HS-5 (cell line): Measurements from ENCODE around the gene RSKR.
"Not testable (repeated sequence)": the region's sequence is repeated elsewhere in the genome, so short reads cannot be mapped to it uniquely, and the experiment has no call there.

Experiments used
- DNase-seq: peaks from one replicate; pipeline ENCODE4 v3.0.0-alpha.2; 2012; ENCODE audit warnings: low read depth

The RSKR gene

DNA sequence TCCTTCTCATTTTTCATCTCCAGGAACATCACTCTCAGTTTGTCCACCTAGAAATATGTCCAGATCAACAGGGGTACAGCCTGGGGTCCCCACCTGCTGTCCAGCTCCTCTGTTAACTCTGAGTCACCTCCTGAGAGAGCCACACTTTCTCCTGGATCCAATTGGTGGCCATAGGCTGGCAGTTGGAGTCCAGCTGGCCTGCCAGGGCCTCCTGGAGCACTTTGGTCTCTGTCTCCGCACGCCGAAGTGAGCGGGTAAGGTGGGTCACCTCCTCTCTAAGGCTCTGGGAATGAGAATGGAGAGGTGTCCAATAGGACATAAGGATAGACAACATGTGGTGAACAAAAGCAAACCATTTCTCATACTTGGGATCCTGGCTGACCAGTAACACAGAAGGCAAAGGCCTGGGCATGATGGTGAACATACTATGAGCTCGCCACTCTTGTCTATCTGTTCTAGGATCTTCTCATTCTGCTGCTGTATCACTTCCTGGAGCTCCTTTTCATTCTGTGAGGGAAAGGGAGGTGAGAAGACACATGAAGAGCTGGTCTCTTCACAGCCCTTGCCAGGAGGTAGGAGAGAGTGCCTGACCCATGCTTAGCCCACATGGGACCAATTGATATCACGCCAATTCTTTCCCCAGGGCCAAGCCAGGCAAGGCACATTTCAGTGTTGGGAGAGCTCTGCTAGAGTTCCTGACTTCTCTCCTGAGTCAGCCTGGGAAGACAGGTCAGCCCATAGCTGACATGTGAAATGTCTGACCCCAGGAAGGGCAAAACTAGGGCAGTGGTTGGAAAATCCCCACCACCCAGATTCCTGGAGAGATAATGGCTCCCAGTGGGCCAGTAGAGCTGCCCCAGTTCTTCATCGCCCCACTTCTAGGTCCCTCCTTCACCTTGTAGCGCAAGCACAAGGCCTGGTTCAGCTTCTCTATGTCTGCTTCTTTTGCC lies 35.5 kb downstream of the RSKR start:
- no peak for DNase-seq

DNA sequence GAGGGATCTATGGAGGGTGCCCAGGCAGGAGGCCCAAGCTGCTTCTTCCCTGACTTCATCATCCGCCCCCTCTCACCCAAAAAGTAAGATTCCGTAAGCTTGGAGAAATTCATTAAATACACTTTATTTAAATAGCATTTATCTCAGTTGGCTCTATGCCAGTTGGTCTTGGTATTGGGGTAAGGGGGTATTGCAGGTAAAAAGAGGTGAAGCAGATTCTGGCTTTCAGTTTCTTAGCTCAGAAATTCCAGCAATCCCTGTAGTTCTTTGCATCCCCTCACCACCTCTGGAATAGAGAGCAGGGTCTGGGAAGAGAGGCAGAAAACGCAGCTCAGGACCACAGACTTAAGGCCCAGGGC lies 36.5 kb downstream of the RSKR start:
- DNase-seq: no peak

DNA sequence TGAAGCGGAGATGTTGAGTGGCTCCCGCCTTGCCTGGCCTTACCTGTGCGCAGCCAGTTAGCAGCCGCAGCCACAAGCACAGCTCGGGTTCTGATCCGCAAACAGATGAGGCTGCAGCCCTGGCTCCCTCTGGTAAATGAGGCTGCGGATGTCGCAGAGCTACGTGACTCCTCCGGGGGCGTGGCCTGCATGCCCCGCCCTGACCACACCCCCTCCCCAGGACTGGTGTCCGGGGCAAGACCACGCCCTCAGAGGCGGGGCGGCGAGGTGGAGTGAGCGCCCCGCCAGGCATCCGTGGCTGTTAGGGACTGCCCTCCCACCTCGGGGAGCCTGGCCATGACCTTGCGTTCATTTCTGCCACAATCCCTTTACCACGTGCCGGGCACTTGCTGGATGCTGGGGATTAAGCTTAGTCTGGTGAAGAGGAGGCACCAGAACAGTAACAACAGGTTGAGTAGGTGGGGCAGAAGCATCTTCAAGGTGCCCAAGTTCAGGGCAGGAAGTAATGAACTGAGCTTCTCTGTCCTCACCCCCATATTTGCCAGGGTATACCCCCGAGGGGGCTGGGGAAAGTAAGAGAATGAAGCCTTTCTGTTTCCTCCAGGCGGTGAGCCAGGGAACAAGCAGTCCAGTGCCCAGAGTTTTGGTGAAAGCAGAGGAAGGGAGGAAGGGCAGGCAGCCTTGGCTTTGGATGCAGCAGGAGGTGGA lies 37.1 kb downstream of the RSKR start, which contains the start of gene ALDOC:
Gene ALDOC, minus strand, starts transcription at position 138 of the 708 bp plus-strand sequence. CDS start 1,363 bp downstream, outside the sequence.
- DNase-seq: no peak

DNA sequence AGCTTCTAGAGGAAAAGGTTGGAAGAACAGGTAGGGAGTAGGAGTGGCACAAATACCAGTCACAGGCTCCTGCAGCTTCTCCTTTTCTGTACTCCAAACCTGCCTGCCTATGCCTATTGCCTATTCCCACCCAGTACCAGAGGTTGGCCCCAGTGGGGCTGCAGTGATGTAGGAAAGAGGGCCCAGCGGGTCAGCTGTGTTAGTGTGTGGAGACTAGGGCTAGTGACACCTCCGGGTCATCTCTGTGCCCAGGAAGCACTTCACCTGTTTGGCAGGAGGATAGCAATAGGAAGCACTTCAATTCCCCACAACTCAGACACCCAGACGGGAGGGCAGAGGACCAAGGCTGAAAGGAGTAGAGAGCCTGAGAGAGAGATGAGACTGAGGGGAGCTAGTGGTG lies 38.0 kb downstream of the RSKR start:
- DNase-seq: not testable (repeated sequence)

DNA sequence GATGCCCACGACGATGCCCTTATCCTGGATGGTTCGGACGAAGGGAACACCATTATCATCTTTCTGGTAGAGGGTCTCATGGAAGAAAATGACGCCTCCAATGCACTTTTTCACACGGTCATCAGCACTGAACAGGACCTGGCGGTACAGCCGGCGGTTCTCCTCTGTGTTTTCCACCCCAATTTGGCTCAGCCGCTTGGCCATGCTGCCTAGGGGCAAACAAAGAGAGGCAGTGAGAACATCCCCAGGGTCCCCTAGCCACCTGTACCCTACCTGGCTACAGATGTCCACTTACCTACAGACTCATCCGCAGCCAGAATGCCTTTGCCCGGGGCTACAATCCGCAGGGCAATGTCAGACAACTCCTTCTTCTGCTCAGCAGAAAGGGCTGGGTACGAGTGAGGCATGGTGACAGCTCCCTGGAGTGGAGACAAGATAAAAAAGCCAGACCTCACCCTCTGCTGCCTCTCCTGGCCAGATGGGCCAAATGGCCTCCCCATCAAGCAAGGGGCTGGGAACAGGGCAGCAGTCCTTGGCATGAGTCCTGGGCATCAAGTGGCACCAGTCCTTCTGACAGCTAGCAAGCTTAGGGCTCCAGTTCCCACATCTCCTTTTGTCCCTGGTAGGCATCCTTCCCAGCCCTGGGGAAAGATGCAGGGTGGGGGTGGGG lies 38.7 kb downstream of the RSKR start:
- no peak for DNase-seq

DNA sequence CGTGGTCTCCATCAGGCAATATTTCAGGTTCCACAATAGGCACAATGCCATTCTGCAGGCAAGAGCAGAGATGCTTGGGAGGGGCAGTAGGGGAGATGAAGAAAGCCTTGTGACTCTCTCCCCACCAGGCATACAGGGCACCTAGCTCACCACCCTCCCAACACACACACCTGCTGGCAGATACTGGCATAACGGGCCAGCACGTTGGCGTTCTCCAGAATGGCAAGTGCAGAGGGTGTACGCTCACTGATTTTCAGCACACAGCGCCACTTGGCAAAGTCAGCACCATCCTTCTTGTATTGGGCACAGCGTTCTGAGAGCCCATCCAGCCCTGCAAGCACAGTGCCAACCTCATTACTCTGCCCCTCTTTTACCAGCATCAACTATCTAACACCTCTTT lies 39.5 kb downstream of the RSKR start:
- DNase-seq: no peak

DNA sequence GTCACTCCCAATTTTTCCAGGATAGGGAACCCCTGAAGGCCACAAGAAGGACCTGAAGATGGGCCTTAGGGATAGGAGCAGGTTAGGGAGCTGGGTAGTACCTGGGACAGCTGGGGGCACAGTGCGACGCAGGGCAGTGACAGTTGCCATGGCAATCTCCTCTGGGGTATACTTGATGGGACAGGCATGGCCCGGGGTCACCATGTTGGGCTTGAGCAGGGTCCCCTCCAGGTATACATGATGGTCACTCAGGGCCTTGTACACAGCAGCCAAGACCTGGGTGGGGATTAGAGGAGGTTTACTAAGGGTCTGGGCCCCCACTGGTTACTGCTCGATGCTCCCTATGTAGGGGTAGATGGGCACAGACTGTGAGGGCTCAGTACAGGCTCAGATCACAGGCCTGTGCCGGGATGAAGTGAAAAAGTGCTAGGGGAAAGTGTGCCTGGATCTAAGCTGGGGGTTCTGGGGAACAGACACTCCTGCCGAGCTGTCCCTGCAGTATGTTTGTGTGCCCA lies 40.0 kb downstream of the RSKR start:
- DNase-seq: no peak

DNA sequence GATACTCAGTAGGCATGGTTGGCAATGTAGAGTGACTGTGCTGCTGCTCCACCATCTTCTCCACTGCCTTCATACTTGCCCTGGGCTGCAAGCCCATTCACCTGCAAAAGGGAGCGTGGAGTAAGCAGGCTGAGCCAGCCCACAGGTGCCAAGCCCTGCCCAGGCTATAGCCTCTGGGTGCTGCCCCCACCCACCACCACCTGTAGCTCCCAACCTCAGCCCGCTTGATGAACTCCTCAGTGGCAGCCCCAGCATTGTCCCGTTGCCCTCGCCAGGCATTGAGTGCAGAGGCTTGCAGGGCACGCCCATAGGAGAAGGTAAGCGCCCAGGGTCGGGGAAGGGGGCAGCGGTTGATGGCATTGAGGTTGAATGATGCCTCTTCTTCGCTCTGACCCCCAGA lies 40.5 kb downstream of the RSKR start:
- DNase-seq: no peak

DNA sequence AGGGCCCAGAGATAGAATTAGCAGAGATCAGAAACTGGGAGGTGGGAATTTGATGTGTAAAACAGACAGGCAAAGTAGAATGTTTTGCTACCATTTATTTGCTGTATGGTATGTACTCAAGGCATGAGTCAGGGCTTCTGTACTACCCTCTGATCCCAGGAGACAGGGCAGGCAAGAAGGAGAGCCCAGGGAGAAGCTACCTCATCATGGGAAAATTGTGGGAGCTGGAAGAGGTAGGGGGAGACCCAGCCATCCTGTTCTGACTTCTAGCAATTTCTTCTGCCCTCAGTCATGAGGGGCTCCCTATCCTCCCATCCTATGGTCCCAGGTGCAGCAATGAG lies 41.0 kb downstream of the RSKR start:
- DNase-seq: no peak

DNA sequence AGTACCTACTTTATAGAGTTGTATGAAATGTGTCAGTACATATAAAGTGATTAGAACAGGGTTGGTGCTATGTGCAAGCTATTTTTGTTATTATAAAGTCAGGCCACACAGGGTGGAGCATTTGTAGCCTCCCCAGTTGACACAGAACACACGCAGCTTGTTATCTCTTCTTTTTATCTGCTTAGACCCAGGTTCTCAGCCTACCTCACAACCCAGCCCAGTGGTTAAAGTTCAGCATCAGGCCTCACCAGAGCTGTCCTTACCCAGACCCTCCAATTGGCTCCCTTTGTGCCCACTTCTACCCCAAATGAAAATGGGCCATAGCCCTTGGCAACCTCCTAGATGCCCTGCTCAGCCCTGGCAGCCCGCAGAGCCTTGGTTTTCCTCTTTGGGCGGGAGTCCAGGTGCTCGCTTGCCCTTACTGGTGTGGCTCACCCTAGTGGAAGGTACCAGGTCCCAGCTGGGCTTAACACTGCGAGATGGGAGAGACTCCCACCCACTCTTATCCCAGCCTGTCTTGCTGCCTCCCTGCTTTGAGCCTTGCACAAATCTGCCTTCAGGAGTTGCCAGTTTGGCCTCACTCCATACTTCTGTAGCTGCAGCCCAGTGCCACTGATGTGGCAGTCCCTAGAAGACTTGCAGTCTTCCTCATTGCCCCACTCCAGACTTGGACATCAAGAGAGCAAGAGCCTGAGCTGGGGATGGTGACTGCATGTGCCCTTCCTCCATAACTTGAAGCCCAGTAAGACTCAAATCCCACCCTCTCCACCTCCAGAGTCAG lies 41.5 kb downstream of the RSKR start:
- DNase-seq: no peak

DNA sequence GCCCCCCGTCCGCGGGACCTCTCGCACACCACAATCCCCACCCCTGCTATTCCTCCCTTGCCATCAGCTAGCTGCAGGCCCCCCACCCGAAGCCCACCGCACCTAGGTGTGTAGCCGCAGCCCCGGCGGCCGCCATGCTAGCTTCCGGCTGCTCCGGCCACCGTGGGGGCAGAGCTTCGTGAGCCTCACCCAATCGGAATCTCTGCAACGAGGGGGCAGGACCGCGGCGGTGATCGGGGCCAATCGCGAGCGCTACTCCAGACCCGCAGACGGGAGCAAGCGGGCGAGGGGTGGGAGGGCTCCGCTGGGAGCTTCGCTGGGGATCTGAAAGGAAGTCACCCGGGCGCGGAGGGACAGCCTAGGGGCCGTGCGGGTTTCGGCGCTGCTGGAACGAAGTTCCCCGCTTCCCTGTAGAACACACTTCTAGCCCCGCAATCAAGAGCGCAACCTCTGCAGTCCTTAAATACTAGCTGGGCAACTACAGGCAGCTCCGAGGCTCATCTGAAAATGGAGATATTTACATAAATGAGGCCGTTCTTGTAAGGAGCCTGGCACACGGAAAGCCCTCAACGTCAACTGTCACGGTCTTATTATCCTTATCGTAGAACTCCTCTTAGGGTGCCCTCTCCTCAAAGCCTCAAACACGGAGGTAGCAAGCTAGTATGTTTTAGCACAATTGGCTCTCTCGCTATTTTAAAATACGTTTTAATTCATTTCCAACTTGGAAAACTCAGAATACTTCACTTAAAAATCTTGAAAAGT lies 42.4 kb downstream of the RSKR start, which contains the start of gene PIGS:
Gene PIGS, minus strand, starts transcription at position 164 of the 762 bp plus-strand sequence. Its CDS starts 28 bp downstream, at position 136.
- peak; percentile 60 for DNase-seq

DNA sequence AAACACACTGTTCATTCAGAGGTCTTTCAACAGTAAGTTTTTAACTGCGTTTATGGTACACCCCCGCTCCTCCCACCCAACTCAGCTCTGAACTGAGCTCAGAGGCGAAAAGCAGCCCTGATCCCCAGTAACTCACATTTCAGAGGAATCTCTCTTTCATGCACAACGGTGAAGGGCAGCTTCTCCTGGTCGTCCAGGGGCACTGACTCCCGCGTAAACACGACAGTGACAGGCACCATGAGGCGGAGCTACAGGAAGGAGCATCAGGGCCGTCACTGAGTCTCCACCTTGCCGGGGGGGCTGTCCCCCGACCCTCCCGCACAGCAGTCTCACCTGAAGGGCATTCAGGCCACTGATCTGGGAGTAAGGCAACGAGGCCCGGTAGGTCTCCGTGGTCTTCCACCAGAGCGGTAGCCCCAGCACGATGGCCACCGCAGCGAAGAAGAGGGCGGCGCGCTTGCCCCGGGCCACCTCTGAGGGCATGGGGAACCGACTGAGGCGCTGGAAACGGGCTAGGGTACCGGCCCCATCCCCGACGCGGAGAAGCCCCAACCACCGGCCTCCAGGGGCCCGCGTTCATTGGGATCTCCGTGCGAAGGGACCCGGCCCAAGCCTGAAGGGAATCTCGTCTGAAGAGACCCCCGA lies 43.1 kb downstream of the RSKR start:
- no peak for DNase-seq

DNA sequence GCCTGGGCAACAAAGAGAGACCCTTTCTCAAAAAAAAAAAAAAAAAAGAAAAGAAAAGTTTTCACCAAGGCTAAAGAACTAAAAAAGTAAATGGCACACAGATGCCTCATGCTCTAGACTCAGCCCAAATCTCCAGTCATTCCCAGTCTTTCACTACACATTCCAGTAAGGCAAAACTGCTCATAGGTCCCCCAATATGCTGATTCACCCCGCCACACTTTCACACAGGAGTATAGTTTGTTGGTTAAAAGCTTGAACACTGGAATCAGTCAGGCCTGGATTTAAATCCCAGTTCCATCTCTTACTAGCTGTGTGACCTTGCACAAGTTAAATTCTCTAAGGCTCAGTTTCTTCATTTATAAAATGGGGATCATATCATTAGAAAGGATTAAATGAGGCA lies 44.5 kb downstream of the RSKR start:
- DNase-seq: no peak

DNA sequence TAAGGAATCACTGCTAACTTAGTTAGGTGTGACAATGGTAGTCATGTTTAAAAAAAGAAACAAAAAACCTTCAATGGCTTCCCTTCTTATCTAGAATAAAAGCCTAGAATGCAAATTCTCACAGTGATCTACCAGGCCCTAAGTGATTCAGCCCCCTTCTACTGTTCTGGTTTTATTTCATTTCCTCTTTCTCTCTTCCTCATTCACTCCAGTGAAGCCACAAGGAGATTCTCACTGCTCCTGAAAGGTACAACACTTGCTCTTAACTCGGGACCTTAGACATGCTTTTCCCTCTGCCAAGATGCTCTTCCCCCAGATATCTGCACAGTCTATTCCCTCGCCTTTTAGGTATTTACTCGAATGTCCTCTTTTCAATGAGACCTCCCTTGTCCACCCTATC lies 46.4 kb downstream of the RSKR start:
- no peak for DNase-seq

DNA sequence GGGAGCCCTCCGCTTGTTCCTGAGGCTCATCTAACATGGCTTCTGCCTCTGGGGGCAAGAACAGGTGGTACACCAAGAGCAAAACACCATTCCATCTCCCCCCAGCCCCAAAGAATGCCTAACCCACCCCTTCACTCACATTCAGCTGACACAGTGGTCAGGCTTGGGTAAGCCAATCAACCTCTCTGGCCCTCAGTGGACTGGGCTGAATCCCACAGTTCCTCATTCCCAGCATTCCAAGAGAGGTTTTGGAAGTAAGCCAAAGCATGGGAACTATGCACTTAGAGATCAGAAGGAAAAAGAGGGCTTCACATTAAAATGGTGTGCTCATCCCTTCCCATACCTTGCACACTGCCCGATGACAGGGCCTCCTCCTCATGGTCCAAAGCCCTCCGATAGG lies 50.5 kb downstream of the RSKR start:
- DNase-seq: no peak
